Mucosa of rectum (tissue), 2 donors: ENCODE data around the gene ACVR2A.

ENCODE experiments used
- H3K27ac ChIP-seq, 2 donors: one replicate each; pipeline ENCODE4 v1.7.0; 2013; ENCODE audit warnings: inconsistent platforms in 2 of 2, low read depth in 2 of 2, low read length in 2 of 2
- H3K27me3 ChIP-seq, 2 donors: one replicate each; pipeline ENCODE4 v1.7.0; 2013; ENCODE audit warnings: low read length in 2 of 2; ENCODE audit not compliant: control insufficient read depth in 2 of 2, insufficient read depth in 2 of 2
- H3K36me3 ChIP-seq, 2 donors: one replicate each; pipeline ENCODE4 v1.7.0; 2013; ENCODE audit warnings: low read length in 2 of 2; ENCODE audit not compliant: control insufficient read depth in 2 of 2, insufficient read depth in 2 of 2
- H3K4me1 ChIP-seq, 2 donors: one replicate each; pipeline ENCODE4 v1.7.0; 2013; ENCODE audit warnings: low read length in 2 of 2, mild to moderate bottlenecking in 1 of 2; ENCODE audit not compliant: control insufficient read depth in 2 of 2, insufficient read depth in 2 of 2
- H3K4me3 ChIP-seq, 2 donors: one replicate each; pipeline ENCODE4 v1.7.0; 2013; ENCODE audit warnings: low read length in 2 of 2
- H3K9ac ChIP-seq, 2 donors: one replicate each; pipeline ENCODE4 v1.7.0; 2013; ENCODE audit warnings: low read length in 2 of 2, low read depth in 1 of 2, mild to moderate bottlenecking in 1 of 2
- H3K9me3 ChIP-seq, 2 donors: one replicate each; pipeline ENCODE4 v1.7.0; 2013; ENCODE audit warnings: low read length in 2 of 2; ENCODE audit not compliant: control insufficient read depth in 2 of 2
- donor health status: healthy.
- donor health status: Normal muscosa, but diverticular disease.

The ACVR2A gene

GRCh38 chr2:147879846-147880245 is 35.0 kb downstream of the ACVR2A start:
- no peaks in the 10 kb centered on the region for H3K27me3 ChIP-seq
- no peaks in the 10 kb centered on the region for H3K36me3 ChIP-seq
- H3K9me3 ChIP-seq, result no peaks in the 10 kb centered on the region
- no peak overlapping the region for H3K4me3 ChIP-seq
- no peak overlapping the region for H3K9ac ChIP-seq
- no peaks in the 10 kb centered on the region for H3K4me1 ChIP-seq
- H3K27ac ChIP-seq, result no peak overlapping the region

GRCh38 chr2:147882631-147883030 is 37.8 kb downstream of the ACVR2A start:
- H3K4me1 ChIP-seq, result no peaks in the 10 kb centered on the region
- H3K9me3 ChIP-seq, result no peaks in the 10 kb centered on the region
- H3K27me3 ChIP-seq, result no peaks in the 10 kb centered on the region
- no peak overlapping the region for H3K4me3 ChIP-seq
- no peak overlapping the region for H3K9ac ChIP-seq
- H3K27ac ChIP-seq, result no peak overlapping the region
- H3K36me3 ChIP-seq, result no peaks in the 10 kb centered on the region

- Histone ChIP-seq H3K36me3 (no peaks in the 10 kb centered on the region), H3K4me1 (no peaks in the 10 kb centered on the region), H3K27ac (no peak overlapping the region)
Measured at GRCh38 chr2:147884830-147885229, 40.0 kb downstream of the ACVR2A start.

GRCh38 chr2:147886136-147886535 is 41.3 kb downstream of the ACVR2A start:
- Histone ChIP-seq H3K9me3 (no peaks in the 10 kb centered on the region), H3K4me3 (no peak overlapping the region), H3K4me1 (no peaks in the 10 kb centered on the region), H3K36me3 (no peaks in the 10 kb centered on the region), H3K27ac (no peak overlapping the region), H3K9ac (no peak overlapping the region), H3K27me3 (no peaks in the 10 kb centered on the region)

More at GRCh38 chr2:147884830-147885229, 40.0 kb downstream of the ACVR2A start:
- no peaks in the 10 kb centered on the region for H3K9me3 ChIP-seq
- H3K4me3 ChIP-seq, result no peak overlapping the region
- H3K9ac ChIP-seq, result no peak overlapping the region
- no peaks in the 10 kb centered on the region for H3K27me3 ChIP-seq

- H3K4me3 ChIP-seq, result no peak overlapping the region
- H3K36me3 ChIP-seq, result no peaks in the 10 kb centered on the region
- H3K27ac ChIP-seq, result no peak overlapping the region
- no peaks in the 10 kb centered on the region for H3K9me3 ChIP-seq
- no peaks in the 10 kb centered on the region for H3K27me3 ChIP-seq
- no peaks in the 10 kb centered on the region for H3K4me1 ChIP-seq
- no peak overlapping the region for H3K9ac ChIP-seq
Measured at GRCh38 chr2:147888680-147889079, 43.9 kb downstream of the ACVR2A start.

GRCh38 chr2:147904051-147904450 is 59.2 kb downstream of the ACVR2A start:
- Histone ChIP-seq H3K4me3 (no peak overlapping the region), H3K27ac (no peak overlapping the region), H3K27me3 (no peaks in the 10 kb centered on the region), H3K9me3 (no peaks in the 10 kb centered on the region), H3K9ac (no peak overlapping the region), H3K4me1 (no peaks in the 10 kb centered on the region), H3K36me3 (peaks cover 4 to 6% of the 10 kb centered on the region in 2 donors)

GRCh38 chr2:147909178-147909577 is 64.3 kb downstream of the ACVR2A start:
- peaks cover 2 to 3% of the 10 kb centered on the region in 2 donors for H3K4me1 ChIP-seq
- H3K27ac ChIP-seq, result no peak overlapping the region
- H3K36me3 ChIP-seq, result peaks cover 0 to 2% of the 10 kb centered on the region in 2 donors
- no peaks in the 10 kb centered on the region for H3K9me3 ChIP-seq
- H3K4me3 ChIP-seq, result no peak overlapping the region
- no peaks in the 10 kb centered on the region for H3K27me3 ChIP-seq
- H3K9ac ChIP-seq, result no peak overlapping the region

GRCh38 chr2:147910990-147911473 is 66.2 kb downstream of the ACVR2A start:
- H3K4me3 ChIP-seq, result no peak overlapping the region
- H3K27ac ChIP-seq, result no peak overlapping the region
- H3K9me3 ChIP-seq, result no peaks in the 10 kb centered on the region
- no peaks in the 10 kb centered on the region for H3K27me3 ChIP-seq
- peaks cover 2 to 3% of the 10 kb centered on the region in 2 donors for H3K4me1 ChIP-seq
- no peak overlapping the region for H3K9ac ChIP-seq
- H3K36me3 ChIP-seq, result peaks cover 2 to 3% of the 10 kb centered on the region in 2 donors

- Histone ChIP-seq H3K9ac (no peak overlapping the region), H3K4me3 (no peak overlapping the region), H3K27ac (no peak overlapping the region), H3K27me3 (no peaks in the 10 kb centered on the region), H3K36me3 (peaks cover 2 to 5% of the 10 kb centered on the region in 2 donors), H3K4me1 (peaks cover 2 to 3% of the 10 kb centered on the region in 2 donors), H3K9me3 (no peaks in the 10 kb centered on the region)
Measured at GRCh38 chr2:147913701-147914480, 69.1 kb downstream of the ACVR2A start.

- Histone ChIP-seq H3K9me3 (no peaks in the 10 kb centered on the region), H3K4me1 (peaks cover 0 to 2% of the 10 kb centered on the region in 2 donors), H3K36me3 (peaks cover 2 to 8% of the 10 kb centered on the region in 2 donors), H3K27ac (no peak overlapping the region), H3K27me3 (no peaks in the 10 kb centered on the region), H3K4me3 (no peak overlapping the region), H3K9ac (no peak overlapping the region)
Measured at GRCh38 chr2:147916067-147916466, 71.2 kb downstream of the ACVR2A start.
